BJ (cell line): ENCODE measurements around the gene SYNGR4. TPM values are rescaled to one million over a fixed set of nuclear protein-coding genes. Genes with fewer than 3 reads are reported as not detected.
A peak's percentile ranks its signal among the peaks of the same experiment; 100 is the strongest.

Experiments
- CTCF ChIA-PET: fragments of 350-600 bp; formaldehyde crosslinking; extraction: SDS; loops from one replicate; lab custom pipeline; 2021; ENCODE audit warnings: antibody characterized with exemption, inconsistent platforms; lab: Yijun Ruan, JAX
- POLR2A ChIA-PET: fragments of 300-600 bp; sonication (Branson Sonifier 250); formaldehyde crosslinking; extraction: SDS; loops from one replicate; lab custom pipeline; 2021; ENCODE audit warnings: antibody characterized with exemption; lab: Charles Lee
- DNase-seq: peaks from one replicate; pipeline ENCODE4 v3.0.0-alpha.2; 2011; ENCODE audit warnings: low read depth
- H3K27me3 ChIP-seq: 2 replicates; pipeline ENCODE4 v1.6.0; 2011; ENCODE audit warnings: low read length; ENCODE audit not compliant: control insufficient read depth, insufficient read depth
- H3K36me3 ChIP-seq: 2 replicates; pipeline ENCODE4 v1.5.1; 2011; ENCODE audit warnings: low read length; ENCODE audit not compliant: control insufficient read depth, insufficient read depth
- H3K4me3 ChIP-seq: 2 replicates; pipeline ENCODE4 v1.5.1; 2011; ENCODE audit warnings: low read depth, mild to moderate bottlenecking, control low read depth, low read length
- CTCF ChIP-seq: IDR thresholded peaks from 2 replicates; pipeline ENCODE4 v1.5.1; 2011; ENCODE audit warnings: low read depth, mild to moderate bottlenecking, control low read depth, inconsistent platforms, low read length, moderate library complexity; ENCODE audit not compliant: insufficient read depth
- polyA plus RNA-seq: library from polyadenylated mRNA; depleted of rRNA; stranded (reverse); fragments of >200 nt; gene quantifications from 2 replicates; pipeline ENCODE4 v1.2.3, GENCODE V29; 2011

SYNGR4 gene
- polyA plus RNA-seq, 1 experiment = not detected

- H3K36me3 ChIP-seq = no peaks in the 10 kb centered on the region
- TF ChIP-seq CTCF = no peak
- ChIA-PET POLR2A (no interaction called here), CTCF (interaction anchor here (0.7 to 1.9 kb wide), 5 partner anchors 14 to 212 kb away, joined by 3 to 7 read pairs (median 4); partner anchors contain the start of genes SYNGR4 and TMEM143)
- H3K4me3 ChIP-seq = peak overlapping the region; percentile 34
- no peak for DNase-seq
- peaks cover 4% of the 10 kb centered on the region; the same call in 1 of the 2 replicates for H3K27me3 ChIP-seq
These were observed 30.4 kb downstream of the SYNGR4 start for GRCh38 chr19:48394331-48395169.

GRCh38 chr19:48395170-48395455, 30.9 kb downstream of the SYNGR4 start:
- peaks cover 4% of the 10 kb centered on the region; the same call in 1 of the 2 replicates for H3K27me3 ChIP-seq
- H3K4me3 ChIP-seq = no peak overlapping the region
- POLR2A ChIA-PET = interaction anchor here (0.6 kb wide), 1 partner anchor 27 kb away, joined by 8 read pairs; no protein-coding TSS in a partner anchor
- no peak for DNase-seq
- no peak for TF ChIP-seq CTCF
- no peaks in the 10 kb centered on the region for H3K36me3 ChIP-seq
- CTCF ChIA-PET = interaction anchor here (0.7 to 1.5 kb wide), 3 partner anchors 14 to 211 kb away, joined by 3 to 4 read pairs (median 3); no protein-coding TSS in a partner anchor

GRCh38 chr19:48395499-48395898, 31.3 kb downstream of the SYNGR4 start:
- Histone ChIP-seq H3K4me3 (no peak overlapping the region), H3K36me3 (no peaks in the 10 kb centered on the region), H3K27me3 (peaks cover 4% of the 10 kb centered on the region; the same call in 1 of the 2 replicates)
- CTCF ChIA-PET = interaction anchor here (0.7 to 1.5 kb wide), 3 partner anchors 15 to 211 kb away, joined by 3 to 4 read pairs (median 3); no protein-coding TSS in a partner anchor
- no peak for TF ChIP-seq CTCF
- DNase-seq = no peak
- POLR2A ChIA-PET = interaction anchor here (0.6 kb wide), 1 partner anchor 28 kb away, joined by 8 read pairs; no protein-coding TSS in a partner anchor

GRCh38 chr19:48396016-48396823, 32.1 kb downstream of the SYNGR4 start:
- DNase-seq = no peak
- H3K4me3 ChIP-seq = no peak overlapping the region
- ChIA-PET CTCF (interaction anchor here (0.8 to 1.5 kb wide), 2 partner anchors 15 to 93 kb away, joined by 3 read pairs; no protein-coding TSS in a partner anchor), POLR2A (no interaction called here)
- no peaks in the 10 kb centered on the region for H3K36me3 ChIP-seq
- H3K27me3 ChIP-seq = peaks cover 4% of the 10 kb centered on the region; the same call in 1 of the 2 replicates
- no peak for TF ChIP-seq CTCF

- TF ChIP-seq CTCF = no peak
- POLR2A ChIA-PET = no interaction called here
- H3K27me3 ChIP-seq = peaks cover 4% of the 10 kb centered on the region; the same call in 1 of the 2 replicates
- DNase-seq = no peak
- CTCF ChIA-PET = no interaction called here
- H3K4me3 ChIP-seq = no peak overlapping the region
- no peaks in the 10 kb centered on the region for H3K36me3 ChIP-seq
These were observed 32.6 kb downstream of the SYNGR4 start for GRCh38 chr19:48396824-48397176.
